ENCODE measurements around the gene HSPA12A.

GRCh38 chr10:116699471-116700150, 42.8 kb downstream of the HSPA12A start:
- TF ChIP-seq POLR2AphosphoS5 (IDR thresholded peaks at IDR 0.05) (no peak), CTCF (IDR thresholded peaks at IDR 0.05) (no peak), POLR2A (IDR thresholded peaks at IDR 0.05) (no peak)

Data from prostate gland (tissue), 2 donors.